RWPE1 (cell line): ENCODE data around the gene ADAM15.

Experiments
- CTCF ChIA-PET: fragments of 350-600 bp; sonication (Branson Sonifier 250); formaldehyde crosslinking; extraction: SDS; loops from one replicate; lab custom pipeline; 2021; lab: Yijun Ruan, JAX
- POLR2A ChIA-PET: fragments of 400-600 bp; formaldehyde crosslinking; extraction: SDS; loops from one replicate; lab custom pipeline; 2020; ENCODE audit warnings: antibody characterized with exemption; ENCODE audit not compliant: low non-redundant PET; lab: Yijun Ruan, JAX
- DNase-seq: peaks from one replicate; pipeline ENCODE4 v3.0.0; 2012; ENCODE audit warnings: low spot score
- H3K27ac ChIP-seq: fragments of 450-650 bp; 2 replicates; pipeline ENCODE4 v1.5.1; 2017
- TF ChIP-seq, protein P1 (sequence below): fragments of 450-650 bp; conservative IDR thresholded peaks from 2 replicates; pipeline ENCODE4 v1.5.1; 2017; ENCODE audit warnings: low read depth, mild to moderate bottlenecking

Gene ADAM15

DNA sequence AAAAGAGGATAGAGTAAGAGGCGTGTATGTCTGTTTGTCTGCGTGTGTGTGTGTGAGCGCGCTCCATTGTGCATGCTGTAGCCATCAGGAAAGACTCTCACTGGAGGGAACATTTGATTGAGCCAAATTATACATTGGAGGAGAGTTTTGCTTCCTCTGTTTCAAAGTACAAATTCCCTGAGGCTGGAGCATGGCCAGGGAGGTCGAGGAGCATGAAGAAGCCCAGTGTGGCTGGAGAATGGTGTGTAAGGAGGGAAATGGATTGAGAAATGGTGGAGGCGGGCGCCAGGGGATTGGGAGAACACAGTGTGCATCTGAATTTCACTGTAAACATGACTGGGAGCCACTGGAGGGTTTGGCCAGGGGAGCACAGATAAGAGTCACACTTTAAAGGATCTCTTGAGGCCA is 54.5 kb downstream of the ADAM15 start:
- POLR2A ChIA-PET: no interaction called here
- CTCF ChIA-PET: interaction anchor here (1.0 to 2.3 kb wide), 2 partner anchors 14 to 62 kb away, joined by 3 to 7 read pairs; no protein-coding TSS in a partner anchor
- TF ChIP-seq, protein P1, sequence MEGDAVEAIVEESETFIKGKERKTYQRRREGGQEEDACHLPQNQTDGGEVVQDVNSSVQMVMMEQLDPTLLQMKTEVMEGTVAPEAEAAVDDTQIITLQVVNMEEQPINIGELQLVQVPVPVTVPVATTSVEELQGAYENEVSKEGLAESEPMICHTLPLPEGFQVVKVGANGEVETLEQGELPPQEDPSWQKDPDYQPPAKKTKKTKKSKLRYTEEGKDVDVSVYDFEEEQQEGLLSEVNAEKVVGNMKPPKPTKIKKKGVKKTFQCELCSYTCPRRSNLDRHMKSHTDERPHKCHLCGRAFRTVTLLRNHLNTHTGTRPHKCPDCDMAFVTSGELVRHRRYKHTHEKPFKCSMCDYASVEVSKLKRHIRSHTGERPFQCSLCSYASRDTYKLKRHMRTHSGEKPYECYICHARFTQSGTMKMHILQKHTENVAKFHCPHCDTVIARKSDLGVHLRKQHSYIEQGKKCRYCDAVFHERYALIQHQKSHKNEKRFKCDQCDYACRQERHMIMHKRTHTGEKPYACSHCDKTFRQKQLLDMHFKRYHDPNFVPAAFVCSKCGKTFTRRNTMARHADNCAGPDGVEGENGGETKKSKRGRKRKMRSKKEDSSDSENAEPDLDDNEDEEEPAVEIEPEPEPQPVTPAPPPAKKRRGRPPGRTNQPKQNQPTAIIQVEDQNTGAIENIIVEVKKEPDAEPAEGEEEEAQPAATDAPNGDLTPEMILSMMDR: no peak
- DNase-seq: no peak
- no peak overlapping the region for H3K27ac ChIP-seq

- TF ChIP-seq, protein P1: no peak
- ChIA-PET CTCF (interaction anchor here (2.3 kb wide), 1 partner anchor 60 kb away, joined by 7 read pairs; no protein-coding TSS in a partner anchor), POLR2A (no interaction called here)
- DNase-seq: no peak
- no peak overlapping the region for H3K27ac ChIP-seq
Observed at GRCh38 chr1:155106862-155107261, 55.7 kb downstream of the ADAM15 start.

GRCh38 chr1:155107309-155108264 is 56.5 kb downstream of the ADAM15 start:
- no peak overlapping the region for H3K27ac ChIP-seq
- DNase-seq: no peak
- ChIA-PET CTCF (interaction anchor here (1.5 to 2.3 kb wide), 2 partner anchors 16 to 60 kb away, joined by 7 to 8 read pairs; no protein-coding TSS in a partner anchor), POLR2A (no interaction called here)
- TF ChIP-seq, protein P1: no peak

- TF ChIP-seq, protein P1: no peak
- ChIA-PET CTCF (interaction anchor here (0.6 to 1.5 kb wide), 2 partner anchors 17 to 38 kb away, joined by 3 to 8 read pairs; no protein-coding TSS in a partner anchor), POLR2A (no interaction called here)
- no peak overlapping the region for H3K27ac ChIP-seq
- no peak for DNase-seq
Observed at GRCh38 chr1:155108296-155108695, 57.2 kb downstream of the ADAM15 start.

GRCh38 chr1:155110381-155110780 is 59.3 kb downstream of the ADAM15 start:
- no peak overlapping the region for H3K27ac ChIP-seq
- CTCF ChIA-PET: no interaction called here
- no peak for DNase-seq
- TF ChIP-seq, protein P1: no peak
- POLR2A ChIA-PET: no interaction called here

DNA sequence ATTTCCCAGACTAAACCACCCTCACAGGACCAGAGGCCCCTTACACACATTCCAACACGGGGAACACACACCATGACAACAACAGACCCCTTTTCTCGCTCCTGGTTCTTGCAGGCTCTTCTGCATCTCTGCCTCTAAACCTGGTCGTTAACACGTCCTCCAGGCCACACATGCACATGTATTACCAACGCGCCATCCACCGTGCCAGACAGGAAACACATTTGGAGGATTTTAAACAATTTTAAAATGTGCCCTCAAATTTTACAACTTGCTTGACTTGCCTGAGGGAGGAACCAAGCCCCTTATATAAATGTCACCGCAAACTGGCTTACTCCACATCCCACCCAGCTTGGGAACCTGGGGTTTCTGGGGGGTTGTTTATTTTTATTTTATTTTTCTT is 59.7 kb downstream of the ADAM15 start:
- no peak overlapping the region for H3K27ac ChIP-seq
- DNase-seq: no peak
- TF ChIP-seq, protein P1: no peak
- ChIA-PET POLR2A (no interaction called here), CTCF (no interaction called here)
